Activated CD4-positive, alpha-beta T cell treated with anti-CD3 and anti-CD28 coated beads, Interleukin-2, amount 10 ng/mL, durations not matched to agents 24 days and 14 days (primary cell): ENCODE data around the gene GPX7. TPM values are rescaled to one million over a fixed set of nuclear protein-coding genes. Genes with fewer than 3 reads are reported as not detected.

ENCODE experiments used
- DNase-seq: peaks from one replicate; pipeline ENCODE4 v3.0.0; 2022
- H3K27ac Mint-ChIP-seq: one replicate; pipeline ENCODE4 v1.8.0; 2022; ENCODE audit warnings: mild to moderate bottlenecking, mixed read lengths
- H3K27me3 Mint-ChIP-seq: one replicate; pipeline ENCODE4 v1.8.0; 2022; ENCODE audit warnings: mixed read lengths
- H3K36me3 Mint-ChIP-seq: one replicate; pipeline ENCODE4 v1.8.0; 2022; ENCODE audit warnings: low read depth, mild to moderate bottlenecking, mixed read lengths
- H3K4me1 Mint-ChIP-seq: one replicate; pipeline ENCODE4 v1.8.0; 2021; ENCODE audit warnings: mixed read lengths
- H3K4me3 Mint-ChIP-seq: one replicate; pipeline ENCODE4 v1.8.0; 2022; ENCODE audit warnings: mild to moderate bottlenecking, moderate library complexity, mixed read lengths
- H3K9me3 Mint-ChIP-seq: one replicate; pipeline ENCODE4 v1.8.0; 2021; ENCODE audit warnings: mixed read lengths
- intact Hi-C: fragments of 100-400 bp; cut with micrococcal nuclease; formaldehyde crosslinking; loops from one replicate; pipeline ENCODE4 v1.15.1; 2023
- total RNA-seq: library from RNA; stranded (reverse); gene quantifications from 2 replicates; pipeline ENCODE4 v1.2.3, GENCODE V29; 2022

Gene GPX7
- total RNA-seq, 1 donor from 2014 or later: 29.4 TPM

- Mint-ChIP-seq H3K27me3 (peaks cover 7% of the 10 kb centered on the region), H3K27ac (no peak overlapping the region), H3K9me3 (no peaks in the 10 kb centered on the region), H3K4me1 (peaks cover 20% of the 10 kb centered on the region), H3K4me3 (no peak overlapping the region), H3K36me3 (peaks cover under 1% of the 10 kb centered on the region)
- intact Hi-C loops: no loop called here
- DNase-seq: no peak
Observed at GRCh38 chr1:52598729-52599128, 3.4 kb upstream of the GPX7 start.

DNA sequence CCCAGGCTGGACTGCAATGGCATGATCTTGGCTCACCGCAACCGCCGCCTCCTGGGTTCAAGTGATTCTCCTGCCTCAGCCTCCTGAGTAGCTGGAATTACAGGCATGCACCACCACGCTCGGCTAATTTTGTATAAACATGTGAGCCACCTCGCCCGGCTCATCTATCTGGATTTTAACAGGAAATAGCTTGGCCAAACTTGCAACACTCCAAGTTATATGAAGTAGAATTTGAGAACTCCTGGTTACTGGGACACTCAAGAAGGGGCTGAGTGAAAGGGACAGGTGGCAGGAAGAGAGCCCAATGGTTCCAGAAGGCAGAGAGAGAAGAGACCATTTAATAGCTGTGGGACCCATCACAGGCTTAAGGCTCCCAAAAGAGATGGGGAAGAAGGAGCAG lies 2.9 kb upstream of the GPX7 start:
- intact Hi-C loops: no loop called here
- Mint-ChIP-seq H3K27me3 (peaks cover 7% of the 10 kb centered on the region), H3K36me3 (peaks cover 4% of the 10 kb centered on the region), H3K4me3 (no peak overlapping the region), H3K27ac (no peak overlapping the region), H3K4me1 (peaks cover 25% of the 10 kb centered on the region), H3K9me3 (no peaks in the 10 kb centered on the region)
- DNase-seq: no peak

GRCh38 chr1:52600533-52601179 lies 1.5 kb upstream of the GPX7 start:
- intact Hi-C loops: no loop called here
- DNase-seq: no peak
- peaks cover 34% of the 10 kb centered on the region for H3K4me1 Mint-ChIP-seq
- H3K36me3 Mint-ChIP-seq: peaks cover 11% of the 10 kb centered on the region
- no peak overlapping the region for H3K4me3 Mint-ChIP-seq
- H3K27me3 Mint-ChIP-seq: peaks cover 4% of the 10 kb centered on the region
- H3K9me3 Mint-ChIP-seq: no peaks in the 10 kb centered on the region
- no peak overlapping the region for H3K27ac Mint-ChIP-seq

- Mint-ChIP-seq H3K4me3 (peak overlapping the region; percentile 83), H3K36me3 (peaks cover 19% of the 10 kb centered on the region), H3K4me1 (peaks cover 37% of the 10 kb centered on the region), H3K9me3 (no peaks in the 10 kb centered on the region), H3K27me3 (peaks cover 2% of the 10 kb centered on the region), H3K27ac (peak overlapping the region; percentile 68)
- DNase-seq: no peak
- intact Hi-C loops: no loop called here
Observed at GRCh38 chr1:52601519-52601918, 652 bp upstream of the GPX7 start.

- DNase-seq: peak; percentile 73
- Mint-ChIP-seq H3K36me3 (peaks cover 33% of the 10 kb centered on the region), H3K4me1 (peaks cover 37% of the 10 kb centered on the region), H3K27ac (peak overlapping the region; percentile 87), H3K9me3 (no peaks in the 10 kb centered on the region), H3K4me3 (peak overlapping the region; percentile 84), H3K27me3 (no peaks in the 10 kb centered on the region)
- intact Hi-C loops: loop anchor here (1.0 to 2.0 kb wide), 4 partner anchors 34 to 546 kb away; partner anchors contain the start of genes BTF3L4, CC2D1B and TUT4
Observed at GRCh38 chr1:52602856-52603600, 857 bp downstream of the GPX7 start.

GRCh38 chr1:52603630-52604029 lies 1.5 kb downstream of the GPX7 start:
- H3K4me1 Mint-ChIP-seq: peaks cover 37% of the 10 kb centered on the region
- intact Hi-C loops: loop anchor here (2.0 kb wide), 2 partner anchors 33 to 547 kb away; partner anchors contain the start of gene BTF3L4
- no peak for DNase-seq
- H3K27ac Mint-ChIP-seq: peak overlapping the region; percentile 87
- no peaks in the 10 kb centered on the region for H3K27me3 Mint-ChIP-seq
- H3K9me3 Mint-ChIP-seq: no peaks in the 10 kb centered on the region
- H3K36me3 Mint-ChIP-seq: peaks cover 37% of the 10 kb centered on the region
- H3K4me3 Mint-ChIP-seq: peak overlapping the region; percentile 84

GRCh38 chr1:52604063-52604770 lies 2.0 kb downstream of the GPX7 start:
- intact Hi-C loops: no loop called here
- Mint-ChIP-seq H3K27ac (peak overlapping the region; percentile 87), H3K36me3 (peaks cover 38% of the 10 kb centered on the region), H3K4me1 (peaks cover 37% of the 10 kb centered on the region), H3K4me3 (peak overlapping the region; percentile 84), H3K27me3 (no peaks in the 10 kb centered on the region), H3K9me3 (no peaks in the 10 kb centered on the region)
- DNase-seq: no peak

- no peaks in the 10 kb centered on the region for H3K9me3 Mint-ChIP-seq
- no peak overlapping the region for H3K4me3 Mint-ChIP-seq
- intact Hi-C loops: no loop called here
- H3K27ac Mint-ChIP-seq: no peak overlapping the region
- DNase-seq: no peak
- H3K27me3 Mint-ChIP-seq: no peaks in the 10 kb centered on the region
- H3K4me1 Mint-ChIP-seq: peaks cover 11% of the 10 kb centered on the region
- peaks cover 13% of the 10 kb centered on the region for H3K36me3 Mint-ChIP-seq
Observed at GRCh38 chr1:52613636-52614373, 11.6 kb downstream of the GPX7 start.

- DNase-seq: no peak
- Mint-ChIP-seq H3K9me3 (no peaks in the 10 kb centered on the region), H3K4me3 (no peak overlapping the region), H3K27ac (no peak overlapping the region), H3K36me3 (peaks cover 15% of the 10 kb centered on the region), H3K27me3 (no peaks in the 10 kb centered on the region), H3K4me1 (peaks cover 11% of the 10 kb centered on the region)
- intact Hi-C loops: no loop called here
Observed at GRCh38 chr1:52614671-52615070, 12.5 kb downstream of the GPX7 start.

- H3K27me3 Mint-ChIP-seq: no peaks in the 10 kb centered on the region
- H3K4me3 Mint-ChIP-seq: no peak overlapping the region
- H3K9me3 Mint-ChIP-seq: peaks cover 3% of the 10 kb centered on the region
- H3K4me1 Mint-ChIP-seq: peaks cover 11% of the 10 kb centered on the region
- intact Hi-C loops: no loop called here
- no peak for DNase-seq
- peaks cover 20% of the 10 kb centered on the region for H3K36me3 Mint-ChIP-seq
- peak overlapping the region; percentile 8 for H3K27ac Mint-ChIP-seq
Observed at GRCh38 chr1:52615489-52616042, 13.4 kb downstream of the GPX7 start.

DNA sequence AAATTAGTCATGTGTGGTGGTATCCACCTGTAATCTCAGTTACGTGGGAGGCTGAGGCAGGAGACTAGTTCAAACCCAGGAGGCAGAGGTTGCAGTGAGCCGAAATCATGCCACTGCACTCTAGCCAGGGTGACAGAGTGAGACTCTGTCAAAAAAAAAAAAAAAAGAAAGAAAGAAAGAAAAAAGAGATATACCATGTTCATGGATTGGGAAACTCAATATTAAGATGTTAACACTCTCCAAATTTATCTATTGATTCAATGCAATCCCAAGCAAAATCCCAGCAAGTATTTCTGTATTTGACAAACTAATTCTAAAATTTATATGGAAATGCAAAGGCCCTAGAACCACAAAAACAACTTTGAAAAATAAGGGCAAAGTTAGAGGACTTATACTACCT lies 19.8 kb downstream of the GPX7 start:
- peaks cover 22% of the 10 kb centered on the region for H3K36me3 Mint-ChIP-seq
- H3K27me3 Mint-ChIP-seq: no peaks in the 10 kb centered on the region
- H3K4me3 Mint-ChIP-seq: no peak overlapping the region
- no peak for DNase-seq
- peaks cover 5% of the 10 kb centered on the region for H3K9me3 Mint-ChIP-seq
- intact Hi-C loops: no loop called here
- H3K4me1 Mint-ChIP-seq: no peaks in the 10 kb centered on the region
- H3K27ac Mint-ChIP-seq: no peak overlapping the region

- no peak overlapping the region for H3K27ac Mint-ChIP-seq
- no peak for DNase-seq
- peaks cover 5% of the 10 kb centered on the region for H3K9me3 Mint-ChIP-seq
- H3K4me1 Mint-ChIP-seq: no peaks in the 10 kb centered on the region
- peaks cover 2% of the 10 kb centered on the region for H3K27me3 Mint-ChIP-seq
- H3K4me3 Mint-ChIP-seq: no peak overlapping the region
- peaks cover 16% of the 10 kb centered on the region for H3K36me3 Mint-ChIP-seq
- intact Hi-C loops: no loop called here
Observed at GRCh38 chr1:52623812-52624211, 21.6 kb downstream of the GPX7 start.

DNA sequence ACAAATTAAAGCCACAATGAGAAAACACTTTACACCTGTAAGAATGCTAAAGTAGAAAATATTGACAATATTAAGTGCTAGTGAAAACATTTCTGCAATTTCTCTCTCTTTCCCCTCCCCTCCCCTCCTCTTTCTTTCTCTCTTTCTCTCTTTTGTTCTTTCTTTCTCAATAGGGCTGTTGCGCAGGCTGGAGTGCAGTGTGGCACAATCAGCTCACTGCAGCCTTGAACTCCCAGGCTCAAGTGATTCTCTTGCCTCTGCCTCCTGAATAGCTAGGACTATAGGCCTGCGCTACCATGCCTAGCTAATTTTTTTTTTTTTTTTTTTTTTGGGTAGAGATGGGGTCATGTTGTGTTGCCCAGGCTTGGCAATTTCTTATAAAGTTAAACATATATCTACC lies 24.9 kb downstream of the GPX7 start:
- Mint-ChIP-seq H3K9me3 (no peaks in the 10 kb centered on the region), H3K4me3 (no peak overlapping the region), H3K27me3 (peaks cover 2% of the 10 kb centered on the region), H3K27ac (no peak overlapping the region), H3K36me3 (peaks cover 2% of the 10 kb centered on the region), H3K4me1 (peaks cover 9% of the 10 kb centered on the region)
- intact Hi-C loops: no loop called here
- no peak for DNase-seq
